GM23248 (cell line): Measurements from ENCODE around the gene CATSPERE.

Source experiments
- EZH2 ChIP-seq: fragments of 200-600 bp; sonication (generic); IDR thresholded peaks from 2 replicates; pipeline ENCODE4 v1.6.1; 2018; ENCODE audit warnings: antibody characterized with exemption, mild to moderate bottlenecking; ENCODE audit not compliant: insufficient read depth, poor library complexity, severe bottlenecking
- EZH2phosphoT487 ChIP-seq: fragments of 200-600 bp; sonication (generic); IDR thresholded peaks from 2 replicates; pipeline ENCODE4 v1.6.1; 2018; ENCODE audit warnings: antibody characterized with exemption, moderate library complexity, mild to moderate bottlenecking, low read depth; ENCODE audit not compliant: insufficient read depth

DNA sequence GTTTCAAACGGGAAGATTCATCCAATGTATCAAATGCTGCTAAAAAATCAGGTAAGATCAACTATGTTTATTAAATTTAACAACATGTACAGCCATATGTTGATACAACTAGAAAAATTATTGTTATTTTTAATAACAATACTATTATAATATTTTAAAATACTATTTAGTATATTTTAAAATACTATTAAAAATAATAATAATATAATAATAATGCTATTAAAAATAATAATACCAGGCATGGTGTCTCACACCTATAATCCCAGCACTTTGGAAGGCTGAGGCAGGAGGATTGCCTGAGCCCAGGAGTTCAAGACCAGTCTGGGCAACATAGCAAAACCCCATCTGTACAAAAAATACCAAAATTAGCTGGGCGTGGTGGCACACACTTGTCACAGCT, 54.6 kb downstream of the CATSPERE start:
- TF ChIP-seq EZH2 = no peak
- no peak for TF ChIP-seq EZH2phosphoT487
